OCI-LY3 (cell line): ENCODE data around the gene DIO2.

Experiments
- H2AFZ ChIP-seq: fragments of 200-600, 300-600 bp; shearing (Covaris generic); 2 replicates; pipeline ENCODE4 v1.6.0; 2014; ENCODE audit warnings: antibody characterized with exemption, low read depth, low read length
- H3K27ac ChIP-seq: fragments of 200-600, 300-600 bp; sonication (generic); 2 replicates; pipeline ENCODE4 v1.5.1; 2014; ENCODE audit warnings: mild to moderate bottlenecking, low read length, moderate library complexity, mixed read lengths
- H3K27me3 ChIP-seq: fragments of 200-600, 300-600 bp; sonication (generic); 2 replicates; pipeline ENCODE4 v1.6.1; 2014; ENCODE audit warnings: low read depth, low read length, mixed read lengths
- H3K36me3 ChIP-seq: fragments of 200-600, 300-600 bp; sonication (generic); replicated peaks from 2 replicates; pipeline ENCODE3; 2014; ENCODE audit warnings: low read depth, low read length, mixed read lengths
- H3K4me1 ChIP-seq: fragments of 300-600, 200-600 bp; sonication (generic); 2 replicates; pipeline ENCODE4 v1.6.1; 2014; ENCODE audit warnings: low read length, mixed read lengths
- H3K4me2 ChIP-seq: fragments of 200-600, 300-600 bp; sonication (generic); 2 replicates; pipeline ENCODE4 v1.6.1; 2014; ENCODE audit warnings: low read length, mixed read lengths
- H3K4me3 ChIP-seq: fragments of 300-600, 200-600 bp; sonication (generic); 2 replicates; pipeline ENCODE4 v1.5.1; 2014; ENCODE audit warnings: antibody characterized with exemption, mild to moderate bottlenecking, low read length, moderate library complexity
- H3K79me2 ChIP-seq: fragments of 300-600, 200-600 bp; shearing (Covaris generic); 2 replicates; pipeline ENCODE4 v1.6.1; 2014; ENCODE audit warnings: mild to moderate bottlenecking, low read length, mixed read lengths
- H3K9ac ChIP-seq: fragments of 300-600, 200-600 bp; shearing (Covaris generic); 2 replicates; pipeline ENCODE4 v1.6.0; 2014; ENCODE audit warnings: mild to moderate bottlenecking, low read length, moderate library complexity
- H3K9me3 ChIP-seq: fragments of 200-600, 300-600 bp; shearing (Covaris generic); 2 replicates; pipeline ENCODE4 v1.6.1; 2014; ENCODE audit warnings: low read length, mixed read lengths; ENCODE audit not compliant: insufficient read depth
- H4K20me1 ChIP-seq: fragments of 200-600, 300-600 bp; sonication (generic); 2 replicates; pipeline ENCODE4 v1.6.1; 2016; ENCODE audit warnings: low read length, mixed read lengths; ENCODE audit not compliant: insufficient read depth
- EZH2phosphoT487 ChIP-seq: fragments of 200-600 bp; shearing (Covaris generic); IDR thresholded peaks from 2 replicates; pipeline ENCODE4 v1.6.1; 2018; ENCODE audit warnings: antibody characterized with exemption, mixed run types, low read depth
- TF ChIP-seq, protein P1 (sequence below): fragments of 200-600, 300-600 bp; sonication (generic); IDR thresholded peaks from 2 replicates; pipeline ENCODE4 v1.5.1; 2014; ENCODE audit warnings: antibody characterized with exemption, low read length, low read depth

DIO2 gene

DNA sequence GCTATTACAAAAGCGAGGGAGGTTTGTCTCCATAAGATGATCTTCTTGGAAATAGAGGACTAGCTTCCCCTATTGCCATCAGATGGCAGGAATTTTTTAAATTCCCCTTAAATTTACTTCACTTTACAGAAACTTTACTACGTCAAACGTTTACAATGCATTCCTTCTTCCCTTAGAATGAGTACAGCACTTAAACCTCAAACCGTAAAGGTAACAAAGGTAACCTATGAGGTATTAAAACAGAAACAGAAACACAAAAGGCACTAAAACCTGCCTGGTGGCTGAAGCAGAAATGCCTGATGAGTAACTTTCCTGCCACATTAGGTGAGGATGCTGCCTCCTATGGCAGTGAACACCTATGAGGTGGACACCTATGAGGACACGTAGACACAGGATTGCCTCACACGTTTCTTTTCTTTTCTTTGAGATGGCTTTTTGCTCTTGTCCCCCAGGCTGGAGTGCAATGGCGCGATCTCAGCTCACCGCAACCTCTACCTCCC, 25.0 kb downstream of the DIO2 start:
- H3K9ac ChIP-seq: no peak overlapping the region
- no peak overlapping the region for H3K27ac ChIP-seq
- TF ChIP-seq, protein P1, sequence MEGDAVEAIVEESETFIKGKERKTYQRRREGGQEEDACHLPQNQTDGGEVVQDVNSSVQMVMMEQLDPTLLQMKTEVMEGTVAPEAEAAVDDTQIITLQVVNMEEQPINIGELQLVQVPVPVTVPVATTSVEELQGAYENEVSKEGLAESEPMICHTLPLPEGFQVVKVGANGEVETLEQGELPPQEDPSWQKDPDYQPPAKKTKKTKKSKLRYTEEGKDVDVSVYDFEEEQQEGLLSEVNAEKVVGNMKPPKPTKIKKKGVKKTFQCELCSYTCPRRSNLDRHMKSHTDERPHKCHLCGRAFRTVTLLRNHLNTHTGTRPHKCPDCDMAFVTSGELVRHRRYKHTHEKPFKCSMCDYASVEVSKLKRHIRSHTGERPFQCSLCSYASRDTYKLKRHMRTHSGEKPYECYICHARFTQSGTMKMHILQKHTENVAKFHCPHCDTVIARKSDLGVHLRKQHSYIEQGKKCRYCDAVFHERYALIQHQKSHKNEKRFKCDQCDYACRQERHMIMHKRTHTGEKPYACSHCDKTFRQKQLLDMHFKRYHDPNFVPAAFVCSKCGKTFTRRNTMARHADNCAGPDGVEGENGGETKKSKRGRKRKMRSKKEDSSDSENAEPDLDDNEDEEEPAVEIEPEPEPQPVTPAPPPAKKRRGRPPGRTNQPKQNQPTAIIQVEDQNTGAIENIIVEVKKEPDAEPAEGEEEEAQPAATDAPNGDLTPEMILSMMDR: no peak
- TF ChIP-seq EZH2phosphoT487: no peak
- no peaks in the 10 kb centered on the region for H3K79me2 ChIP-seq
- no peaks in the 10 kb centered on the region for H3K9me3 ChIP-seq
- H3K4me3 ChIP-seq: no peak overlapping the region
- no peaks in the 10 kb centered on the region for H3K36me3 ChIP-seq
- no peak overlapping the region for H2AFZ ChIP-seq
- H3K4me1 ChIP-seq: no peaks in the 10 kb centered on the region
- H4K20me1 ChIP-seq: no peaks in the 10 kb centered on the region
- no peak overlapping the region for H3K4me2 ChIP-seq
- no peaks in the 10 kb centered on the region for H3K27me3 ChIP-seq

DNA sequence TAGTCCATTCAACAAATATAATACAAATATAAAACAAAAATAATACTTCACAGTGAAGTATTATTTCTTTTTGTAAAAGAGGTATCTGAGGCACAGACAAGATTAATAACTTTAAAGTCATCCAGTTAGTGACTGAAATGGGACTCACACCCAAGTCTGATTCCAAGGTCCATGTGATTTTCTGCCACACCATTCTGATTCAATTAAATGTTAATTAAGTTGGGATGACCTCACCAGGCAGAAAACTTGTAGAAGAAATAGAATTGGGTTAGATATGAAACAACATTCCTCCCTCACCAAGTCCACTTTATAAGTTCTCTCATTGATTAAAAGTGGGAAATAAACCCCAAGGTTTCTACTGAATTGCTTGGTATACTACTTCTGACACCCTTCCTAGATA, 34.4 kb downstream of the DIO2 start:
- Histone ChIP-seq H3K9ac (no peak overlapping the region), H3K36me3 (no peaks in the 10 kb centered on the region), H3K4me3 (no peak overlapping the region), H3K79me2 (no peaks in the 10 kb centered on the region), H3K27me3 (0 out of 2 replicates have a peak, but pooled peaks cover 3% of the 10 kb centered on the region), H3K4me2 (no peak overlapping the region), H4K20me1 (no peaks in the 10 kb centered on the region), H3K4me1 (no peaks in the 10 kb centered on the region), H3K9me3 (no peaks in the 10 kb centered on the region), H3K27ac (no peak overlapping the region), H2AFZ (no peak overlapping the region)
- TF ChIP-seq, protein P1: no peak
- no peak for TF ChIP-seq EZH2phosphoT487

DNA sequence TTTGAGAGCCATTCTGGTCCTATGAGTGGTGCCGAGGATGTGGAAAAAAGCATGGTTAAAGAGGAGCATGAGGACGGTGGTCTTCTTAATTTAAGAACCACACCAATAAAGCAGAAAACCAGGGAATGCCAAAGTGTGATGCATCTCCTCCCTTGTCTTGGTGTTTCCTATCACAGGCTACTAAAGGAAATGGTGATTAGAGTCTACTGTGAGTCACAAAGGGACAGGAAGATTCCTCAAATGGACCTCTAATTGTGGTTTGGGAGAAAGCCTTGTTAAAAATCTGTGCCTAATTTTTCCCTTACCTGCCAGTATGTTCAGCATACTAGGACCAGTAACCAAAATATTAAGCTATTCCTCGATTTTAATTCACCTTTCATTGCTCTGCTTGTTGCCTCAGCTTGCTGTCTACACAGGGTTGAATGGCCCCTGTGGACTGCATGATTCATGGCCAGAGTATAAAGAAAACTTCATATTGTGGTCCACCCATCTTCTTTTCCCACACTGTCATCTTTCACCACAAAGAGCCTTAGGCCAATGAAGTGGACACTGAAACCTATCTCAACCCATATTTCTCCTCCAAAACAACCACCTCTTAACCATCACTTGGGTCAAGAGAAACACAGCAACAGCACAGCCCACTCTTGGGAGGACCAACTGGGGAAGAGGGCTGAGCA, 38.8 kb downstream of the DIO2 start:
- Histone ChIP-seq H3K36me3 (no peaks in the 10 kb centered on the region), H3K79me2 (no peaks in the 10 kb centered on the region), H3K9ac (no peak overlapping the region), H3K4me1 (no peaks in the 10 kb centered on the region), H2AFZ (no peak overlapping the region), H4K20me1 (no peaks in the 10 kb centered on the region), H3K9me3 (no peaks in the 10 kb centered on the region), H3K27me3 (peaks cover 6% of the 10 kb centered on the region; the same call in 1 of the 2 replicates), H3K4me2 (no peak overlapping the region), H3K27ac (no peak overlapping the region), H3K4me3 (no peak overlapping the region)
- TF ChIP-seq, protein P1: no peak
- no peak for TF ChIP-seq EZH2phosphoT487

DNA sequence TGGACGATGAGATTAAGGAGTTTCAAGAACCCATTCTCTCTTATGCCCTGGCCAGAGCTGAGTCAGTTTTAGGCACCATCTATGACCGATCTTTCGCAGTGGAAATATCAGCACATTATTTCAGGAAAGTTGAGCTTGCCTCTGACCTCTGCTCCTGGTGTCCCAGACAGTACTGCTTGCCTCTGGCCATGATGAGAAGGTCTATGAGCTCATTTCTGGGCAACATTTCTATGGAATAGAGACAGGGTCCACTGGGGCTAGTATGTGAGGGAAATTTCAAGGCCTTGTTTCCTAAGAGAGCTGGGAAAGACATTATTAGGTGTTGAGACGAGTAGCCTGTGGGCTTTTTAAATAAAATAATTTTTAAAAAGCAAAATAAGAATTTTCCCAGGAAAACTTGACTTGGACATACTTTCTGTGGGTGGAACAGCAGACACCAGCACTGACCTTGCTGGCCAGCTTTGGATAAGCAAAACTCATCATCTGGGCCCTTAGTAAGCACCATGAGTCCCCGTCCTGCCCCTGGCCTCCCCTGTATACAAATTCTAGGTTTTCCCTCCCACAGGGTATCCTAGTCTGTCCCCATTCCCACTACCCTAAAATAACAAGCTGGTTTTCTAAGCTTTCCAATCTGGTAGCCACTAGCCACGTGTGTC, 43.4 kb downstream of the DIO2 start:
- no peaks in the 10 kb centered on the region for H4K20me1 ChIP-seq
- H3K27me3 ChIP-seq: peaks cover 6% of the 10 kb centered on the region; the same call in 1 of the 2 replicates
- no peak overlapping the region for H2AFZ ChIP-seq
- H3K27ac ChIP-seq: no peak overlapping the region
- no peaks in the 10 kb centered on the region for H3K4me1 ChIP-seq
- no peak overlapping the region for H3K4me2 ChIP-seq
- H3K9ac ChIP-seq: no peak overlapping the region
- no peaks in the 10 kb centered on the region for H3K9me3 ChIP-seq
- no peaks in the 10 kb centered on the region for H3K36me3 ChIP-seq
- no peaks in the 10 kb centered on the region for H3K79me2 ChIP-seq
- H3K4me3 ChIP-seq: no peak overlapping the region
- TF ChIP-seq, protein P1: no peak
- TF ChIP-seq EZH2phosphoT487: no peak
